Osteoblast (primary cell): ENCODE data around the gene PTPRD. TPM values are rescaled to one million over a fixed set of nuclear protein-coding genes. Genes with fewer than 3 reads are reported as not detected.

Experiments
- DNase-seq: peaks from one replicate; pipeline ENCODE4 v3.0.0; 2011; ENCODE audit warnings: low spot score, mixed read lengths; ENCODE audit not compliant: insufficient read length; ENCODE audit errors: missing footprints
- H2AFZ ChIP-seq: 2 replicates; pipeline ENCODE4 v1.6.0; 2011; ENCODE audit warnings: mild to moderate bottlenecking, low read length
- H3K27ac ChIP-seq: 2 replicates; pipeline ENCODE4 v1.5.1; 2011; ENCODE audit warnings: mild to moderate bottlenecking, low read depth, low read length, moderate library complexity
- H3K27me3 ChIP-seq: 2 replicates; pipeline ENCODE4 v1.6.0; 2012; ENCODE audit warnings: mild to moderate bottlenecking, control low read depth, inconsistent platforms, low read length, moderate library complexity; ENCODE audit not compliant: insufficient read depth
- H3K36me3 ChIP-seq: 2 replicates; pipeline ENCODE4 v1.5.1; 2011; ENCODE audit warnings: mild to moderate bottlenecking, low read length, control low read depth, moderate library complexity; ENCODE audit not compliant: insufficient read depth
- H3K4me1 ChIP-seq: 2 replicates; pipeline ENCODE4 v1.5.1; 2011; ENCODE audit warnings: mild to moderate bottlenecking, low read length, control low read depth, moderate library complexity; ENCODE audit not compliant: insufficient read depth
- H3K4me2 ChIP-seq: 2 replicates; pipeline ENCODE4 v1.6.0; 2011; ENCODE audit warnings: mild to moderate bottlenecking, low read length; ENCODE audit not compliant: insufficient read depth
- H3K4me3 ChIP-seq: fragments of 200-600 bp; sonication (generic); 3 replicates; pipeline ENCODE4 v1.5.1; 2012; ENCODE audit warnings: mild to moderate bottlenecking, low read length, inconsistent platforms; ENCODE audit not compliant: insufficient read depth
- H3K79me2 ChIP-seq: 2 replicates; pipeline ENCODE4 v1.6.0; 2012; ENCODE audit warnings: mild to moderate bottlenecking, low read length, control low read depth, inconsistent platforms; ENCODE audit not compliant: insufficient read depth
- H3K9me3 ChIP-seq: 2 replicates; pipeline ENCODE4 v1.5.1; 2011; ENCODE audit warnings: low read depth, low read length, control low read depth
- H4K20me1 ChIP-seq: 2 replicates; pipeline ENCODE4 v1.6.0; 2012; ENCODE audit warnings: mild to moderate bottlenecking, low read length, control low read depth; ENCODE audit not compliant: insufficient read depth
- total RNA-seq: library from RNA; depleted of rRNA; stranded (reverse); fragments of >200 nt; gene quantifications from 2 replicates; pipeline ENCODE4 v1.2.3, GENCODE V29; 2012
- TF ChIP-seq, protein P1 (sequence below): IDR thresholded peaks from 2 replicates; pipeline ENCODE4 v1.5.1; 2011; ENCODE audit warnings: mild to moderate bottlenecking, low read depth, low read length, moderate library complexity; ENCODE audit errors: extremely low read depth

PTPRD gene
- total RNA-seq, 1 donor: 23.9 TPM

DNA sequence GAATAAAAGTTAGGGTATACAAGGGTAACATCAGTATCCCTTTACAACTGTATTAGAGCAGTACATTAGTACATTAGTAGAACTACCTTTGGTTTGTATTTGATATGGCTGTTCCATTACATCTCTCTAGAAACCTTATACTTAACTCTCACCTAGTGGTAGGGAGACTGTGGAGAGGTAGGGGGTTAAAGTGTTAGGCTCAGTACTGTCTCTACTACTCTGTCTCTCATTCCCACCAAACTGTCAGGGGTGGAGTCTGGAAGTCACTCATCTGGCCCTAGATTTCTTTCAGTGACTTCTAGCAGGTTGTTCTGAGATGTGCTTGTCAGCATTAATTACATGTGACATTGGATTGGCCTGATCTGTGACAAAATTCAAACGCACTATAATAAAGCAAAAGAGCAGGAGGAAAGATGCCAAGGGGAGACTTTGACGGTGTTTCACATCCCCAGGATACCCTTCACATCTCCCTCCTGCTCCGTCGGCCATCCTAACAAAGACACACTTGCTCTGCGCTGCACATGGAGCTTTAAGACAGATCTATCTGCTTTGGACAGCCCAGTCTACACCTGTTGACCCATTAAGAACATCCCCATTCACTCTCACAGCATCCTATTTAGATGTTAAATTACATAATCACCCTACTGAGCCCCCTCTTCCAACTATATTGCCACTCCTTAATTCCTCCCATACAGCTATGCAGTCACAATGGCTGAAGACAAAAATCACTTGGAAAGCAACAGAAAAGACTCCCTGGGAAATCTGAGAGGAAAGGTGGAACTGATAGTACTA, 1770.2 kb downstream of the PTPRD start:
- no peak for DNase-seq
- no peak overlapping the region for H3K4me3 ChIP-seq
- no peaks in the 10 kb centered on the region for H3K9me3 ChIP-seq
- H2AFZ ChIP-seq: no peak overlapping the region
- H3K27ac ChIP-seq: no peak overlapping the region
- peaks cover 3% of the 10 kb centered on the region for H3K4me1 ChIP-seq
- no peak overlapping the region for H3K4me2 ChIP-seq
- H3K79me2 ChIP-seq: no peaks in the 10 kb centered on the region
- H3K27me3 ChIP-seq: no peaks in the 10 kb centered on the region
- no peaks in the 10 kb centered on the region for H3K36me3 ChIP-seq
- TF ChIP-seq, protein P1, sequence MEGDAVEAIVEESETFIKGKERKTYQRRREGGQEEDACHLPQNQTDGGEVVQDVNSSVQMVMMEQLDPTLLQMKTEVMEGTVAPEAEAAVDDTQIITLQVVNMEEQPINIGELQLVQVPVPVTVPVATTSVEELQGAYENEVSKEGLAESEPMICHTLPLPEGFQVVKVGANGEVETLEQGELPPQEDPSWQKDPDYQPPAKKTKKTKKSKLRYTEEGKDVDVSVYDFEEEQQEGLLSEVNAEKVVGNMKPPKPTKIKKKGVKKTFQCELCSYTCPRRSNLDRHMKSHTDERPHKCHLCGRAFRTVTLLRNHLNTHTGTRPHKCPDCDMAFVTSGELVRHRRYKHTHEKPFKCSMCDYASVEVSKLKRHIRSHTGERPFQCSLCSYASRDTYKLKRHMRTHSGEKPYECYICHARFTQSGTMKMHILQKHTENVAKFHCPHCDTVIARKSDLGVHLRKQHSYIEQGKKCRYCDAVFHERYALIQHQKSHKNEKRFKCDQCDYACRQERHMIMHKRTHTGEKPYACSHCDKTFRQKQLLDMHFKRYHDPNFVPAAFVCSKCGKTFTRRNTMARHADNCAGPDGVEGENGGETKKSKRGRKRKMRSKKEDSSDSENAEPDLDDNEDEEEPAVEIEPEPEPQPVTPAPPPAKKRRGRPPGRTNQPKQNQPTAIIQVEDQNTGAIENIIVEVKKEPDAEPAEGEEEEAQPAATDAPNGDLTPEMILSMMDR: no peak
- H4K20me1 ChIP-seq: no peaks in the 10 kb centered on the region

DNA sequence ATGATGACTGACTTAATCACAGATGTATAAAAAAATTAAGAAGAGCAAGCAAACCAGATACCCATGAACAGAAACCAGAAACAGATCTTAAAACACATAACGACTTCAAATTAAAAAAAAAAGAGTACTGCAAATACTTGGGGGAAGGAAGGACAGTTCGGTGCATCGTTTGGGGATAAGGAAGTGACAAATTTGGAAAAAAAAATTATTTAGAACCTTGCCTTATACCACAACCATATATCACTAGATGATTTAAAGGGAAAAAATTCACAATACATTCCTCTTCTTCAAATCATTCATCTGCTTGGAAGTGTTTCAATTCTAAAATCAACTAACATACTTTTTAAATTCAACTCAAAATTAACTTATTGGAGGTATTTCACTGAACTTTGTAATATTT, 1774.7 kb downstream of the PTPRD start:
- no peak overlapping the region for H2AFZ ChIP-seq
- H3K9me3 ChIP-seq: no peaks in the 10 kb centered on the region
- TF ChIP-seq, protein P1: no peak
- H3K4me1 ChIP-seq: peaks cover 3% of the 10 kb centered on the region
- no peak for DNase-seq
- H3K79me2 ChIP-seq: no peaks in the 10 kb centered on the region
- H3K27me3 ChIP-seq: no peaks in the 10 kb centered on the region
- H4K20me1 ChIP-seq: no peaks in the 10 kb centered on the region
- H3K36me3 ChIP-seq: no peaks in the 10 kb centered on the region
- H3K4me3 ChIP-seq: no peak overlapping the region
- peak overlapping the region; percentile 1 for H3K4me2 ChIP-seq
- H3K27ac ChIP-seq: no peak overlapping the region

DNA sequence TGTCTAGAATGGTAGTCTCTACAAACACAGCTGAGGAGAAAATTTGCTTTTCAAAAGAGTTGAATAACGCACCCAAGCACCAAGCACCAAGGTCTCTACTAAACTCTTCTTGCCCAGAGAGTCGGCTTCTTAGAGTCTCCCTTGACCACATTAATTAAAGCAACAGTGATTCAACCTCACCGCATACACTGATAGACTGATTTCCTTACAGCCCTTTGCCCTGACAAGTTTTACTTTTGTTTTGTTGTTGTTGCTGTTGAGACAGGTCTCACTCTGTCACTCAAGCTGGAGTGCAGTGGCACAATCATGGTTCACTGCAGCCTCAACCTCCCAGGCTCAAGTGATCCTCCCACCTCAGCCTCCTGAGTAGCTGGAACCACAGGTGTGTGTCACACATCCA, 1777.5 kb downstream of the PTPRD start:
- Histone ChIP-seq H3K27me3 (no peaks in the 10 kb centered on the region), H3K4me2 (no peak overlapping the region), H2AFZ (no peak overlapping the region), H3K9me3 (no peaks in the 10 kb centered on the region), H4K20me1 (no peaks in the 10 kb centered on the region), H3K4me3 (no peak overlapping the region), H3K27ac (no peak overlapping the region), H3K36me3 (no peaks in the 10 kb centered on the region), H3K79me2 (no peaks in the 10 kb centered on the region), H3K4me1 (peaks cover 3% of the 10 kb centered on the region)
- TF ChIP-seq, protein P1: no peak
- no peak for DNase-seq

- H3K27me3 ChIP-seq: no peaks in the 10 kb centered on the region
- H2AFZ ChIP-seq: no peak overlapping the region
- H3K4me1 ChIP-seq: no peaks in the 10 kb centered on the region
- no peak overlapping the region for H3K4me2 ChIP-seq
- H3K9me3 ChIP-seq: no peaks in the 10 kb centered on the region
- H3K4me3 ChIP-seq: no peak overlapping the region
- H4K20me1 ChIP-seq: no peaks in the 10 kb centered on the region
- H3K79me2 ChIP-seq: no peaks in the 10 kb centered on the region
- DNase-seq: no peak
- TF ChIP-seq, protein P1: no peak
- H3K27ac ChIP-seq: no peak overlapping the region
- H3K36me3 ChIP-seq: no peaks in the 10 kb centered on the region
These were observed 1779.8 kb downstream of the PTPRD start for GRCh38 chr9:8832955-8833354.
